Stimulated activated CD4-positive, alpha-beta T cell treated with anti-CD3 and anti-CD28 coated beads, Interleukin-2, amount 100 ng/mL, for 4 hours (primary cell): ENCODE results near the gene STRA6.

ENCODE experiments used
- DNase-seq: peaks from one replicate; pipeline ENCODE4 v3.0.0-alpha.2; 2020; ENCODE audit warnings: low read depth

Gene STRA6

GRCh38 chr15:74227968-74228722 is 25.6 kb upstream of the STRA6 start:
- DNase-seq = no peak

- no peak for DNase-seq
Measured at GRCh38 chr15:74226761-74227540, 24.4 kb upstream of the STRA6 start.

DNA sequence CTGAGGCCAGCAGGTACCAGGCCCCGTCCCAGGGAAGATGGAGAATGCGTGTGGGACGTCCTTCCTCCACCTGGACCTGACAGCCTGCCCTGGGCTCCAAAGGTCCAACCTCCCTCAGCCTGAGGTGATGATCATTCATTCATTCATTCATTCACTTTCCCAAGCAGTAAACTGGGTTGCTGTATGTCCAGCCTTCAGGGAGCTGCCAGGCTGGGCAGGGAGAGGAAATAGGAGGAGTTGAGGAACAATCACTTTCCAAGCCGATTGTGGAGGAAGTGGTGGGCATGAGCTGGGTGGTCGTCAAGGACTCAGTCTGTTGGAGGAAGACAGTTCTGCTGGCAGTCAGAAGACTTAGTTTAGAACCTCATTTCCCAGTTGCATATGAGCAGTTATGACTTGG is 23.3 kb upstream of the STRA6 start:
- no peak for DNase-seq

GRCh38 chr15:74222240-74223119 is 19.9 kb upstream of the STRA6 start:
- DNase-seq = no peak

- DNase-seq = no peak
Measured at GRCh38 chr15:74221399-74222239, 19.0 kb upstream of the STRA6 start.

GRCh38 chr15:74220475-74221248 is 18.1 kb upstream of the STRA6 start:
- DNase-seq = no peak

- DNase-seq = no peak
Measured at GRCh38 chr15:74217907-74218885, 15.6 kb upstream of the STRA6 start.

- DNase-seq = no peak
Measured at GRCh38 chr15:74216949-74217348, 14.4 kb upstream of the STRA6 start.

- DNase-seq = no peak
Measured at GRCh38 chr15:74215958-74216357, 13.4 kb upstream of the STRA6 start.

- no peak for DNase-seq
Measured at GRCh38 chr15:74214324-74215021, 11.9 kb upstream of the STRA6 start.

- DNase-seq = no peak
Measured at GRCh38 chr15:74213858-74214284, 11.3 kb upstream of the STRA6 start.

DNA sequence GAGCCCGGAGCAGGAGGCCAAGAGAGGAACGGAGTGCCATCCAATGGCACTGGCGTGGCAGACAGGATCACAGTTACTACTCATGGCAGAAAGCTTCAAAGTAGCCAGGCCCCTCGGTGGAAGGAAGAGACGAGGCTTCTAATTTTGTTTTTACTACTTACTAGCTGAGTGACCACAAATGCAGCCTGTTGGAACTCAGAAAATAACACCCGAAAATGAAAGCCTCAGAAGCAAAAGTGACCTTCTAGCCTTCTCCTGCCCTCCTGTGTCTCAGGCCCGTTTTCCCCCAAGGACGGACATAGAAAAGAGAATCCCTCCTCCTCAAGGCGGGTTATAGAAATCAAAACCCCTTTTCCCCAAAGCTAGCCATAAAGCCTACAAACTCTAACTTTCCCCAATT is 9.9 kb upstream of the STRA6 start:
- no peak for DNase-seq

DNA sequence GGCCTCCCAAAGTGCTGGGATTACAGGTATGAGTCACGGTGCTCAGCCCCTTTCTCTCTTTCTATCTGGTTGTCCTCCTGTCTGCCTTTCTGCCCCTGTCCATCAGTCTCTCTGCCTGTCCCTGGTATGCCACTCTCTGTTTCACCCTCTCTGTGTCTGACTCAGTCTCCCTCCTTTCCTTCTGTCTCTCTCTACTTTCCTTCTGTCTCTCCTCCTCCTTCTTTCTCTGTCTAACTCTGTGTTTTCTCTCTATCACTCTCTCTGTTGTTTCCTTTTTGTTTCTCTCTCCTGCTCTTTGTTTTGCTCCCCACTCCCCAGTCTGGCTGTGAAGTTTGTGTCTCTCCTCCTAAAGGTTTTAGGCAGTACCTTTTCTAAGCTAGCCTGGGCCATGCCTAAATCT is 9.1 kb upstream of the STRA6 start:
- no peak for DNase-seq

DNA sequence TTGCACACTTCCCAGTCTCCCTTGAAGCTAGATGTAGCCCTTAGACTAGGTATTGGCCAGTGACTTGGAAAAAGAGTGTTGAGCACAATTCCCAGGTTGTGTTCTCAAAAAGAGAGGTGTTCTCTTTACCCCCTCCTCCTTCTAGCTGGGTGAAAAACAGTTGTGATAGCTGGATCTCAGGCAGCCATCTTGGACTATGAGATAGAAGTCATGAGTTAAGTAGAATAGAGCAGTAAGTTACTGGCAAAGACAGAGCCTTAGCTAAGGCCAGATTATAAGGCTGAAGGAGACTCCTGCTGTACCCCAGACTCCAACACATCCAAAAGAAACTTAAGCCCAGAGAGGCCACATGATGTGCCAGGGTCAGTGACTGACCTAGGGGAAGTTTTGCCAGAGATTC is 8.1 kb upstream of the STRA6 start:
- no peak for DNase-seq

DNA sequence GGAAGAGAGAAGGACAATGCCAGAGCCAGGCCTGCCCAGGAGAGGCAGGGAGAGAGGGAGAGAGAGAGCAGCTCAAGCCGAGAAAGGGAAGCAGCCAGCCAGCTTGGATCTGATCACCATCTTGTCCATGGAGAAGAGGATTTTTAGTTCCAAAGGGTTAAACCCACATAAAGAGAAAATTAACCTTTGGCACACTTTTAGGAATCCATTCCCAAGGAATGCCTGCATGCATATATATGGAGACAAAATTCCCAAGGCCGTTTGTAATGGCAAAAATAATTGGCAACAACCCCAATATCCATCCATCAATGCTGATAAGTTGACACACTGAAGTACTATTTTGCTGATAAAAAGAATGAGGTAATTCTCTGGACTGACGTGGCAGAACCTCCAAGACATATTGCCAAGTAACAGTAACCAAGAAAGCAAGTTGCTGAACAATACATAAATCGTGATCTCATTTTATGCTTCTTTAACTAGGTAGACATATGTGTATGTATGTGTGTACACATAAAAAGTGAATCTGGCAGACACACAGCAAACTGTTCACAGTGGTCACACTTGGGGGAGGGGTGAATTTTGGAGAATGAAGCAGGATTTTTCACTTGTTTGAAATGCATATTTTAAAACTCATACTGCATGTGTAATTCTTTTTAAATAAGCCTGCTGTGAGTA is 7.5 kb upstream of the STRA6 start:
- no peak for DNase-seq

GRCh38 chr15:74209560-74209958 is 7.0 kb upstream of the STRA6 start:
- DNase-seq = no peak

GRCh38 chr15:74208901-74209559 is 6.4 kb upstream of the STRA6 start:
- no peak for DNase-seq

- DNase-seq = no peak
Measured at GRCh38 chr15:74208496-74208895, 5.9 kb upstream of the STRA6 start.
